Measurements from ENCODE around the gene TRAPPC3L. TPM values are rescaled to one million over a fixed set of nuclear protein-coding genes. Genes with fewer than 3 reads are reported as not detected.

Gene TRAPPC3L
- total RNA-seq, 2 experiments from 2014 or later = not detected

DNA sequence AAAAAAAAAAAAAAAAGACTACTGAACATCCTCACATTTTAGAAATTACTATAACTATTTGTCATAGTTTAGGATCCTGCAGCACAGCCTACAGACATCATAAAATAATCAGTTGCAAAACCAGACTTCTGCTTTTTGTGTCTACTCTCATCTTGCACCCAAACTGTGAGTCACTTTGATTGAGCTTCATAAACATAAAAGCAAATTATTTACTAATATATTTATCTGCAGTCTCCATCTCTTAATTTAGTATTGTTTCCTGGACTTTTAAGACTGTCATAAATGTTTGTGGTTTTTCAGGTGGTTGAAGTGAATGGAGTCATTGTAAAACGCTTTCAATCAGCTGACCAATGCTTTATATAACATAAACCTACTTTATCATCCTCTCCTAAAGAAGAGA is 99.1 kb downstream of the TRAPPC3L start:
- Mint-ChIP-seq H3K27ac (no peak overlapping the region), H3K9me3 (no peaks in the 10 kb centered on the region), H3K4me3 (no peak overlapping the region), H3K36me3 (ENCODE audit: low read depth) (no peaks in the 10 kb centered on the region), H3K27me3 (peaks cover 7% of the 10 kb centered on the region), H3K4me1 (ENCODE audit: low read depth) (peaks cover 13% of the 10 kb centered on the region)
- peak in 2 of 14 experiments; percentile 38 to 52 for DNase-seq
- no peaks in the 10 kb centered on the region for H3K9me3 ChIP-seq (ENCODE audit: control insufficient read depth in 1 of 2, insufficient read depth in 1 of 2, low read length in 2 of 2)
- H3K27ac ChIP-seq (ENCODE audit: low read depth in 1 of 2, low read length in 2 of 2) = no peak overlapping the region
- H3K27me3 ChIP-seq (ENCODE audit: control insufficient read depth in 1 of 2, insufficient read depth in 2 of 2, low read length in 2 of 2) = no peaks in the 10 kb centered on the region
- no peak for ATAC-seq (ENCODE audit: poor library complexity)
- peaks cover 10% of the 10 kb centered on the region for H3K4me1 ChIP-seq (ENCODE audit: insufficient read depth, low read length)
- H3K36me3 ChIP-seq (ENCODE audit: insufficient read depth, low read length) = no peaks in the 10 kb centered on the region
- ChIA-PET POLR2A (interaction anchor here (1.0 kb wide), 1 partner anchor 19 kb away, joined by 4 read pairs; no protein-coding TSS in a partner anchor), CTCF (interaction anchor here (0.8 to 1.8 kb wide), 2 partner anchors 9 to 12 kb away, joined by 3 to 4 read pairs; no protein-coding TSS in a partner anchor)
- intact Hi-C loops (cut with DNase I, micrococcal nuclease) = no loop called here
- H3K4me3 ChIP-seq (ENCODE audit: low read length) = no peak overlapping the region
- TF ChIP-seq, protein P1, sequence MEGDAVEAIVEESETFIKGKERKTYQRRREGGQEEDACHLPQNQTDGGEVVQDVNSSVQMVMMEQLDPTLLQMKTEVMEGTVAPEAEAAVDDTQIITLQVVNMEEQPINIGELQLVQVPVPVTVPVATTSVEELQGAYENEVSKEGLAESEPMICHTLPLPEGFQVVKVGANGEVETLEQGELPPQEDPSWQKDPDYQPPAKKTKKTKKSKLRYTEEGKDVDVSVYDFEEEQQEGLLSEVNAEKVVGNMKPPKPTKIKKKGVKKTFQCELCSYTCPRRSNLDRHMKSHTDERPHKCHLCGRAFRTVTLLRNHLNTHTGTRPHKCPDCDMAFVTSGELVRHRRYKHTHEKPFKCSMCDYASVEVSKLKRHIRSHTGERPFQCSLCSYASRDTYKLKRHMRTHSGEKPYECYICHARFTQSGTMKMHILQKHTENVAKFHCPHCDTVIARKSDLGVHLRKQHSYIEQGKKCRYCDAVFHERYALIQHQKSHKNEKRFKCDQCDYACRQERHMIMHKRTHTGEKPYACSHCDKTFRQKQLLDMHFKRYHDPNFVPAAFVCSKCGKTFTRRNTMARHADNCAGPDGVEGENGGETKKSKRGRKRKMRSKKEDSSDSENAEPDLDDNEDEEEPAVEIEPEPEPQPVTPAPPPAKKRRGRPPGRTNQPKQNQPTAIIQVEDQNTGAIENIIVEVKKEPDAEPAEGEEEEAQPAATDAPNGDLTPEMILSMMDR (IDR thresholded peaks at IDR 0.05) = no peak

- DNase-seq (peak in 2 of 14 experiments; percentile 19 to 31), ATAC-seq (ENCODE audit: poor library complexity) (no peak)
- Histone ChIP-seq H3K27me3 (ENCODE audit: control insufficient read depth in 1 of 2, insufficient read depth in 2 of 2, low read length in 2 of 2) (no peaks in the 10 kb centered on the region), H3K4me3 (ENCODE audit: low read length) (no peak overlapping the region), H3K27ac (ENCODE audit: low read depth in 1 of 2, low read length in 2 of 2) (no peak overlapping the region), H3K9me3 (ENCODE audit: control insufficient read depth in 1 of 2, insufficient read depth in 1 of 2, low read length in 2 of 2) (no peaks in the 10 kb centered on the region), H3K36me3 (ENCODE audit: insufficient read depth, low read length) (no peaks in the 10 kb centered on the region), H3K4me1 (ENCODE audit: insufficient read depth, low read length) (peaks cover 10% of the 10 kb centered on the region)
- CTCF ChIA-PET = interaction anchor here (1.8 kb wide), 1 partner anchor 8 kb away, joined by 4 read pairs; no protein-coding TSS in a partner anchor
- TF ChIP-seq, protein P1 (IDR thresholded peaks at IDR 0.05) = no peak
- POLR2A ChIA-PET = no interaction called here
- intact Hi-C loops (cut with DNase I, micrococcal nuclease) = no loop called here
- H3K27me3 Mint-ChIP-seq = peaks cover 5% of the 10 kb centered on the region
- H3K36me3 Mint-ChIP-seq (ENCODE audit: low read depth) = no peaks in the 10 kb centered on the region
- H3K9me3 Mint-ChIP-seq = no peaks in the 10 kb centered on the region
- H3K27ac Mint-ChIP-seq = no peak overlapping the region
- no peak overlapping the region for H3K4me3 Mint-ChIP-seq
- H3K4me1 Mint-ChIP-seq (ENCODE audit: low read depth) = peaks cover 13% of the 10 kb centered on the region
Observed at GRCh38 chr6:116445102-116445501, 100.4 kb downstream of the TRAPPC3L start.

Other genes starting within 250 kb of the TRAPPC3L start
- 1 to 10 TPM; 7.5 to 8.0 TPM for gene DSE, start 174.7 kb downstream of the TRAPPC3L start, total RNA-seq
- gene CALHM6, start 84.3 kb downstream of the TRAPPC3L start, total RNA-seq = 1 to 10 TPM; 3.0 to 3.1 TPM
- not detected for gene CALHM5, start 34.0 kb downstream of the TRAPPC3L start, total RNA-seq
- not detected for gene CALHM4, start 8.1 kb upstream of the TRAPPC3L start, total RNA-seq
- gene RWDD1, start 25.8 kb upstream of the TRAPPC3L start, total RNA-seq = 10 to 100 TPM; 60.3 to 60.5 TPM
- gene RSPH4A, start 70.8 kb upstream of the TRAPPC3L start, total RNA-seq = under 1 TPM; 0.56 to 0.88 TPM
- gene ZUP1, start 123.1 kb upstream of the TRAPPC3L start, total RNA-seq = 10 to 100 TPM; 14.2 to 14.9 TPM
- 10 to 100 TPM; 60.0 to 66.0 TPM for gene KPNA5, start 135.5 kb upstream of the TRAPPC3L start, total RNA-seq
- gene FAM162B, start 220.0 kb upstream of the TRAPPC3L start, total RNA-seq = not detected

All from CD4-positive, alpha-beta T cell (primary cell).